HepG2 (cell line): Measurements from ENCODE around the gene UCKL1. TPM values are rescaled to one million over a fixed set of nuclear protein-coding genes. Genes with fewer than 3 reads are reported as not detected.

Experiments used
- AGO2 ChIP-seq: fragments of 200-400 bp; formaldehyde crosslinking; optimal IDR thresholded peaks from 2 replicates; pipeline ENCODE3; 2017; ENCODE audit warnings: mild to moderate bottlenecking, low read depth, low read length, moderate library complexity
- BATF2 ChIP-seq: sonication (generic); formaldehyde crosslinking; IDR thresholded peaks from 2 replicates; pipeline ENCODE4 v1.8.0; 2022; ENCODE audit warnings: mild to moderate bottlenecking, missing genetic modification reagents, moderate library complexity
- CAMTA2 ChIP-seq: sonication (generic); formaldehyde crosslinking; IDR thresholded peaks from 2 replicates; pipeline ENCODE4 v1.4.0; 2020; ENCODE audit warnings: mild to moderate bottlenecking, missing genetic modification reagents, borderline replicate concordance
- CEBPB ChIP-seq: IDR thresholded peaks from 2 replicates; pipeline ENCODE4 v1.6.1; 2011; ENCODE audit warnings: low read depth, low read length, improper control_type of control experiment, borderline replicate concordance
- FOXC1 ChIP-seq: sonication (generic); formaldehyde crosslinking; IDR thresholded peaks from 2 replicates; pipeline ENCODE4 v1.8.0; 2022; ENCODE audit warnings: mild to moderate bottlenecking, missing genetic modification reagents, borderline replicate concordance
- GRHL1 ChIP-seq: sonication (generic); formaldehyde crosslinking; conservative IDR thresholded peaks from 2 replicates; pipeline ENCODE4 v1.8.0; 2022; ENCODE audit warnings: missing genetic modification reagents
- NR2F2 ChIP-seq: IDR thresholded peaks from 2 replicates; pipeline ENCODE4 v1.6.1; 2012; ENCODE audit warnings: low read depth, inconsistent platforms, borderline replicate concordance
- PHB2 ChIP-seq: fragments of 450-650 bp; IDR thresholded peaks from 2 replicates; pipeline ENCODE4 v1.6.1; 2018; ENCODE audit not compliant: partially characterized antibody
- SMC3 ChIP-seq: IDR thresholded peaks from 2 replicates; pipeline ENCODE4 v1.6.1; 2011; ENCODE audit warnings: low read length, improper control_type of control experiment
- TMF1 ChIP-seq: sonication (generic); formaldehyde crosslinking; IDR thresholded peaks from 2 replicates; pipeline ENCODE4 v1.8.1; 2022; ENCODE audit warnings: low read depth, missing genetic modification reagents
- ZBTB42 ChIP-seq: sonication (generic); formaldehyde crosslinking; IDR thresholded peaks from 2 replicates; pipeline ENCODE4 v1.5.0; 2020; ENCODE audit warnings: mild to moderate bottlenecking, missing genetic modification reagents
- ZEB1 ChIP-seq: IDR thresholded peaks from 2 replicates; pipeline ENCODE4 v1.6.1; 2012; ENCODE audit warnings: mild to moderate bottlenecking, low read depth, inconsistent platforms; ENCODE audit not compliant: insufficient replicate concordance
- ZFP82 ChIP-seq: sonication (generic); formaldehyde crosslinking; IDR thresholded peaks from 2 replicates; pipeline ENCODE4 v1.5.1; 2020; ENCODE audit warnings: mild to moderate bottlenecking, missing genetic modification reagents, borderline replicate concordance
- ZNF10 ChIP-seq: sonication (generic); formaldehyde crosslinking; IDR thresholded peaks from 2 replicates; pipeline ENCODE4 v1.4.0; 2020; ENCODE audit warnings: mild to moderate bottlenecking, low read depth, missing genetic modification reagents, borderline replicate concordance
- ZNF20 ChIP-seq: sonication (generic); formaldehyde crosslinking; IDR thresholded peaks from 2 replicates; pipeline ENCODE4 v1.4.0; 2020; ENCODE audit warnings: mild to moderate bottlenecking, moderate library complexity, missing genetic modification reagents
- ZNF550 ChIP-seq: sonication (generic); formaldehyde crosslinking; IDR thresholded peaks from 2 replicates; pipeline ENCODE4 v1.4.0; 2020; ENCODE audit warnings: mild to moderate bottlenecking, missing genetic modification reagents, borderline replicate concordance
- ZNF614 ChIP-seq: IDR thresholded peaks from 2 replicates; pipeline ENCODE4 v1.6.1; 2018; ENCODE audit warnings: missing biosample characterization, missing genetic modification reagents, inconsistent platforms, borderline replicate concordance
- polyA plus RNA-seq, 8 experiments: library from polyadenylated mRNA; depleted of rRNA in 3 of 8; stranded (reverse) in 7 of 8; unstranded in 1 of 8; fragments of >200 nt; fragmentation: Illumina TruSeq in 4 of 8; extraction: Trizol in 4 of 8; gene quantifications; 2 replicates each; pipeline versions ENCODE4 v1.2.1 to v1.2.3, GENCODE V29; 2011 to 2016; ENCODE audit warnings: low read depth in 4 of 8, missing spikeins in 1 of 8, mixed read lengths in 1 of 8; ENCODE audit not compliant: insufficient read depth in 1 of 8
- total RNA-seq, 5 experiments: library from RNA; depleted of rRNA; stranded (reverse); fragments of >200 nt; fragmentation: Illumina TruSeq; extraction: Trizol; gene quantifications; 2 replicates each; pipeline ENCODE4 v1.2.3, GENCODE V29; 2016; ENCODE audit warnings: low read depth in 1 of 5
- TF ChIP-seq, protein P1 (sequence below): sonication (generic); formaldehyde crosslinking; IDR thresholded peaks from 2 replicates; pipeline ENCODE4 v1.5.0; 2020; ENCODE audit warnings: missing genetic modification reagents
- TF ChIP-seq, protein P2 (sequence below): sonication (generic); formaldehyde crosslinking; IDR thresholded peaks from 2 replicates; pipeline ENCODE4 v1.4.0; 2020; ENCODE audit warnings: mild to moderate bottlenecking, missing genetic modification reagents, borderline replicate concordance
- TF ChIP-seq, protein P3 (sequence below): sonication (generic); formaldehyde crosslinking; IDR thresholded peaks from 2 replicates; pipeline ENCODE4 v1.4.0; 2020; ENCODE audit warnings: missing genetic modification reagents

UCKL1 gene
- total and polyA plus RNA-seq, 2 of the 13 experiments (the other 11 are each of a cell fraction or from before 2014, with no cell fraction given), result 50.2 to 126 TPM

GRCh38 chr20:63934271-63935068 is 21.7 kb downstream of the UCKL1 start (continued):
- TF ChIP-seq NR2F2, result no peak
- TF ChIP-seq PHB2, result no peak
- TF ChIP-seq ZFP82 (CRISPR knock-in tag), result 0 out of 2 replicates have a peak, but pooled peaks have one; percentile 31
- no peak for TF ChIP-seq BATF2
- no peak for TF ChIP-seq FOXC1
- TF ChIP-seq CAMTA2 (CRISPR knock-in tag), result no peak
- TF ChIP-seq GRHL1, result no peak
- no peak for TF ChIP-seq ZNF550
- no peak for TF ChIP-seq ZNF614
- TF ChIP-seq AGO2, result peak; percentile 79
- TF ChIP-seq, protein P1, sequence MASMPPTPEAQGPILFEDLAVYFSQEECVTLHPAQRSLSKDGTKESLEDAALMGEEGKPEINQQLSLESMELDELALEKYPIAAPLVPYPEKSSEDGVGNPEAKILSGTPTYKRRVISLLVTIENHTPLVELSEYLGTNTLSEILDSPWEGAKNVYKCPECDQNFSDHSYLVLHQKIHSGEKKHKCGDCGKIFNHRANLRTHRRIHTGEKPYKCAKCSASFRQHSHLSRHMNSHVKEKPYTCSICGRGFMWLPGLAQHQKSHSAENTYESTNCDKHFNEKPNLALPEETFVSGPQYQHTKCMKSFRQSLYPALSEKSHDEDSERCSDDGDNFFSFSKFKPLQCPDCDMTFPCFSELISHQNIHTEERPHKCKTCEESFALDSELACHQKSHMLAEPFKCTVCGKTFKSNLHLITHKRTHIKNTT, result no peak
- TF ChIP-seq, protein P2, sequence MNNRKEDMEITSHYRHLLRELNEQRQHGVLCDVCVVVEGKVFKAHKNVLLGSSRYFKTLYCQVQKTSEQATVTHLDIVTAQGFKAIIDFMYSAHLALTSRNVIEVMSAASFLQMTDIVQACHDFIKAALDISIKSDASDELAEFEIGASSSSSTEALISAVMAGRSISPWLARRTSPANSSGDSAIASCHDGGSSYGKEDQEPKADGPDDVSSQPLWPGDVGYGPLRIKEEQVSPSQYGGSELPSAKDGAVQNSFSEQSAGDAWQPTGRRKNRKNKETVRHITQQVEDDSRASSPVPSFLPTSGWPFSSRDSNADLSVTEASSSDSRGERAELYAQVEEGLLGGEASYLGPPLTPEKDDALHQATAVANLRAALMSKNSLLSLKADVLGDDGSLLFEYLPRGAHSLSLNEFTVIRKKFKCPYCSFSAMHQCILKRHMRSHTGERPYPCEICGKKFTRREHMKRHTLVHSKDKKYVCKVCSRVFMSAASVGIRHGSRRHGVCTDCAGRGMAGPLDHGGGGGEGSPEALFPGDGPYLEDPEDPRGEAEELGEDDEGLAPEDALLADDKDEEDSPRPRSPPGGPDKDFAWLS (CRISPR knock-in tag), result no peak
- no peak for TF ChIP-seq TMF1 (CRISPR knock-in tag)
- TF ChIP-seq CEBPB, result no peak
- no peak for TF ChIP-seq ZNF20 (CRISPR knock-in tag)
- no peak for TF ChIP-seq ZNF10 (CRISPR knock-in tag)
- no peak for TF ChIP-seq ZEB1
- TF ChIP-seq SMC3, result peak; percentile 37; the same call in 1 of the 2 replicates
- TF ChIP-seq, protein P3, sequence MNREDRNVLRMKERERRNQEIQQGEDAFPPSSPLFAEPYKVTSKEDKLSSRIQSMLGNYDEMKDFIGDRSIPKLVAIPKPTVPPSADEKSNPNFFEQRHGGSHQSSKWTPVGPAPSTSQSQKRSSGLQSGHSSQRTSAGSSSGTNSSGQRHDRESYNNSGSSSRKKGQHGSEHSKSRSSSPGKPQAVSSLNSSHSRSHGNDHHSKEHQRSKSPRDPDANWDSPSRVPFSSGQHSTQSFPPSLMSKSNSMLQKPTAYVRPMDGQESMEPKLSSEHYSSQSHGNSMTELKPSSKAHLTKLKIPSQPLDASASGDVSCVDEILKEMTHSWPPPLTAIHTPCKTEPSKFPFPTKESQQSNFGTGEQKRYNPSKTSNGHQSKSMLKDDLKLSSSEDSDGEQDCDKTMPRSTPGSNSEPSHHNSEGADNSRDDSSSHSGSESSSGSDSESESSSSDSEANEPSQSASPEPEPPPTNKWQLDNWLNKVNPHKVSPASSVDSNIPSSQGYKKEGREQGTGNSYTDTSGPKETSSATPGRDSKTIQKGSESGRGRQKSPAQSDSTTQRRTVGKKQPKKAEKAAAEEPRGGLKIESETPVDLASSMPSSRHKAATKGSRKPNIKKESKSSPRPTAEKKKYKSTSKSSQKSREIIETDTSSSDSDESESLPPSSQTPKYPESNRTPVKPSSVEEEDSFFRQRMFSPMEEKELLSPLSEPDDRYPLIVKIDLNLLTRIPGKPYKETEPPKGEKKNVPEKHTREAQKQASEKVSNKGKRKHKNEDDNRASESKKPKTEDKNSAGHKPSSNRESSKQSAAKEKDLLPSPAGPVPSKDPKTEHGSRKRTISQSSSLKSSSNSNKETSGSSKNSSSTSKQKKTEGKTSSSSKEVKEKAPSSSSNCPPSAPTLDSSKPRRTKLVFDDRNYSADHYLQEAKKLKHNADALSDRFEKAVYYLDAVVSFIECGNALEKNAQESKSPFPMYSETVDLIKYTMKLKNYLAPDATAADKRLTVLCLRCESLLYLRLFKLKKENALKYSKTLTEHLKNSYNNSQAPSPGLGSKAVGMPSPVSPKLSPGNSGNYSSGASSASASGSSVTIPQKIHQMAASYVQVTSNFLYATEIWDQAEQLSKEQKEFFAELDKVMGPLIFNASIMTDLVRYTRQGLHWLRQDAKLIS (CRISPR knock-in tag), result no peak
- TF ChIP-seq ZBTB42, result no peak
